ENCODE measurements around the gene SOAT2. TPM values are rescaled to one million over a fixed set of nuclear protein-coding genes. Genes with fewer than 3 reads are reported as not detected.

Gene SOAT2
- total RNA-seq, 1 experiment from 2014 or later: not detected

DNA sequence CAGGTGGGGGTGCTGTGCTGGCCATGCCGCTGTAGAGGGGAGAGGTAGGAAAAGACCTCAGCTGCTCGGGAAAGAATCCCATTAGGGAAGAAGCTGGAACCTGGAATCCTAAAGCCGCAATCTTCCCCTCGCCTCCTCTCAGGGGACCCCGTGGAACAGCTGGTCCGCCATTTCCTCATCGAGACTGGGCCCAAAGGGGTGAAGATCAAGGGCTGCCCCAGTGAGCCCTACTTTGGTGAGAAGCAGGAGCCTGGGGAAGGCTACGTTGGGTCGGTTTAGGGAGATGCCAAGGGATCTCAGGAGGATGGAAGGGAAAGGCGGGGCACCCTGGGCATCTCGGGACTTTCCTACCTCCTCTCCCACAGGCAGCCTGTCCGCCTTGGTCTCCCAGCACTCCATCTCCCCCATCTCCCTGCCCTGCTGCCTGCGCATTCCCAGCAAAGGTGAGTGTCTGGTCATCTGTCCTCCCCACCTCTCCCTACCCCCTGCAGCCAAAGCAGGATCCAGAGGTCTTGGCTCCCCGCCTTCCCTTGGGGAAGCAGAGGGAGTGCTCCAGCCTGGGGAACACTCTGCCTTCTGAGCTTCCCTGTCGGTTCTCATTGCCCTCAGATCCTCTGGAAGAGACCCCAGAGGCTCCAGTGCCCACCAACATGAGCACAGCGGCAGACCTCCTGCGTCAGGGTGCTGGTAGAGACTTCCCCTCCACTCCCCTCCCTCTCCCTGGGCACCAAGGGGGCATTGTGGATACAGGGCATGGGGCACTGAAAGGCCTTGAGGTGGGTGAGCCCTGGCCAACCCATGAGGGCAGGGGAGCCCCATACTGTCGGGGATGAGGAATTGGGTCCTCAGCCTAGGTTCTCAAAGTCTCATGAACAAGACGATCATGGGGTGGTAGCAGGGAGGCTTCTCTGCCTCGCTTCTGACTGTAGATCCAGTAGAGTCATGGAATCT, 41.0 kb upstream of the SOAT2 start:
- H3K9me3 ChIP-seq (replicated peaks): no peaks in the 10 kb centered on the region
- DNase-seq: no peak
- H3K27me3 ChIP-seq: no peaks in the 10 kb centered on the region
- no peak overlapping the region for H3K27ac ChIP-seq
- H3K4me3 ChIP-seq: no peak overlapping the region
- peaks cover 21% of the 10 kb centered on the region for H3K4me1 ChIP-seq
- no peaks in the 10 kb centered on the region for H3K36me3 ChIP-seq

DNA sequence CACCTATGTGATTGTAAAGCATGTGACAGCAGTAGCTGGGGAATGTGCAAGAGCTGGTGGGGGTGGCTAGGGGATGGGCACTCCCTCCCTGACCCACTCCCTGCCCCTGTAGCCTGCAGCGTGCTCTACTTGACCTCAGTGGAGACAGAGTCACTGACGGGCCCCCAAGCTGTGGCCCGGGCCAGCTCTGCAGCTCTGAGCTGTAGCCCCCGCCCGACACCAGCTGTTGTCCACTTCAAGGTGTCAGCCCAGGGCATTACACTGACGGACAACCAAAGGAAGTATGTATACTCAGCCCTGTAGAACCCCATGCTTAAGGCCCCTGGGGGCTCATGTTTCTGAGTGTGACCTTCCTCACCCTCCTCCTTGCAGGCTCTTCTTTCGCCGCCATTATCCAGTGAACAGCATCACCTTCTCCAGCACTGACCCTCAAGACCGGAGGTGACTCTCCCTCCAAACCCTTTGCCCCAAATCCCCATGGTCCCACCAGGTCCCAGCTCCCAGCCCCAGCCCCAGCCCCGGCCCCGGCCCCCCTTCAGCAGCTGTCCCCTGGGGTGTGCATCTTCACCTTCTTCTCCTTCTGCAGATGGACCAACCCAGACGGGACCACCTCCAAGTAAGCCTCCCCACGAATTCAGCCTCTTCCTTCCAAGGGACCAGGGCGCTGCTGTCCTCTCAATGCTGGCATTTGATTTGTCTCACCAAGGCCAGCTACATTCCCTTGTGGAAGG, 40.1 kb upstream of the SOAT2 start:
- Histone ChIP-seq H3K9me3 (replicated peaks) (no peaks in the 10 kb centered on the region), H3K36me3 (no peaks in the 10 kb centered on the region), H3K27ac (no peak overlapping the region), H3K27me3 (no peaks in the 10 kb centered on the region), H3K4me3 (no peak overlapping the region), H3K4me1 (peaks cover 21% of the 10 kb centered on the region)
- DNase-seq: no peak

DNA sequence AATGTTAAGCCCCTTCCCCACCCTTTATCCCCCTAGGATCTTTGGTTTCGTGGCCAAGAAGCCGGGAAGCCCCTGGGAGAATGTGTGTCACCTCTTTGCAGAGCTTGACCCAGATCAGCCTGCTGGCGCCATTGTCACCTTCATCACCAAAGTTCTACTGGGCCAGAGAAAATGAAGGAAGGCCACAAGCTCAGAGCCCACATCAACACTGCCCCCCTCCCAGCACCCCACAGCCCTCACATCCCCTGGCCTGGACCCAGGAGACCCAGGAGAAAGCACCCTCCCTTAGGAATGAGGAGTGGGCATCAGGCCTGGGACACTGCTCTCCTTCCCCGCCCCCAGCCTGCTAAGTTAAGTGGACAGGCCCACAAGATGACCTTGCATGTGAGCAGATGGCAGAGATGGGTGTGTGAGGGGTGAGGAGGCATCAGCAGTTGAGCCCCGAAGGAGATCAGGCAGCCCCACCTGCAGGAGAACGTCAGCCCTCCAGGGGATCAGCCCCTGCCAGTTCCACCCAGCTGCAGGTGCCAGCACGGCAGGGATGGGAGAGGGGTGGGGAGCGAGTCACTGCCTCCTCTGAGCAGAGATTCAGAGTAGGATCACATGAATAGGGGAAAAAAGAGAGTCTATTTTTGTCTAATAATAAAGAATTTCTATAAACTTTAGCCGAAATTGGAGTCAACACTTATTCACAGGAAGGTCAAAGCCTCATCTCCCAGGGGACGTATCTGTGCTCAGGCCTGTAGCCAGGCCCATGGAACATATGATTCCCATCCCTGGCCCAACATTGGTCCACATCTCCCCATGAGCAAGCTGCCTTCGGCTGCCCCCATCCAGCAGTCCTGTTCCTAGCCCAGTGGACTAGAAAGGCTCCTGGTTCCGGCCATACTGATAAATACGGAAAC, 39.3 kb upstream of the SOAT2 start:
- peaks cover 21% of the 10 kb centered on the region for H3K4me1 ChIP-seq

DNA sequence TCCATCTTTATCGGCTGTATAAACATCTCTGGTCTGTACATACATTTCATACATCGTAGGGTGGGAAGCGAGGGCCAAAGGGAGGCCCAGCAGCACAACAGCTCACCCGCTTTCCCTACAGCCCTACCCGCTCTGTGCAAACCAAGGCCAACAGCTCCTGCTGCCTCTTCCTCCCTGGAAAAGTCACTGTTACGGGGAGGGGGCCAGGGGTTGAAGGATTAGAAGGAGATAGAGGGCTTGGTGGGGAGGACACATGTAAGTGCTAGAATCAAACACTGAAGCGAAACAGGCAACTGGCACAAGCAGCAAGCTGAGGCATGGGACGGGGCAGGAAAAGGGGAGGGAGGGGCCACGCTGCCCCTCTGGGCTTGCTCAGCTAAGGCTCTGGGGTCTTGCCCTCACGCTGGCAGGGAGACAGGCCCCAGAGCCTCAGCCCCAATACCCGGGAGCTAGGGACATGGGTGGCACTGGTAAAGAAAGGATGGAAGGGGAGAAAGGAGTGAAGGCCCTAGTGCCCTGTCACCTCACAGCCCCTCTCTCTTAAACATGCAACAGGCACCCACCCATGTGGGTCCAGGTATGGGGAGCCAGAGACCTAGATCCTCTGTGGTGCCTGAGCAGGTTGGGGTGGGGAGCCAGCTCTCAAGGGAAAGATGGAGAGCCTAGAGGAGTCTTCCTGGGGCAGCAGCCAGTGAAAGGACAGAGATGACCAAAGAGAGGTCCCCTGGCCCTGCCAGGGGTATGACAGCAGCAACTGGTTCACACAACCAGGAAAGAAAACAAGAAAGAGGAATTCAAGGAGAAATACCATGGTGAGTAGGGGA, 38.5 kb upstream of the SOAT2 start:
- no peak for DNase-seq
- Histone ChIP-seq H3K27me3 (no peaks in the 10 kb centered on the region), H3K36me3 (no peaks in the 10 kb centered on the region), H3K4me1 (peaks cover 21% of the 10 kb centered on the region), H3K27ac (no peak overlapping the region), H3K4me3 (no peak overlapping the region), H3K9me3 (replicated peaks) (no peaks in the 10 kb centered on the region)

More for the DNA sequence above, 39.3 kb upstream of the SOAT2 start:
- Histone ChIP-seq H3K9me3 (replicated peaks) (no peaks in the 10 kb centered on the region), H3K36me3 (no peaks in the 10 kb centered on the region), H3K27me3 (no peaks in the 10 kb centered on the region), H3K27ac (no peak overlapping the region), H3K4me3 (no peak overlapping the region)
- no peak for DNase-seq

DNA sequence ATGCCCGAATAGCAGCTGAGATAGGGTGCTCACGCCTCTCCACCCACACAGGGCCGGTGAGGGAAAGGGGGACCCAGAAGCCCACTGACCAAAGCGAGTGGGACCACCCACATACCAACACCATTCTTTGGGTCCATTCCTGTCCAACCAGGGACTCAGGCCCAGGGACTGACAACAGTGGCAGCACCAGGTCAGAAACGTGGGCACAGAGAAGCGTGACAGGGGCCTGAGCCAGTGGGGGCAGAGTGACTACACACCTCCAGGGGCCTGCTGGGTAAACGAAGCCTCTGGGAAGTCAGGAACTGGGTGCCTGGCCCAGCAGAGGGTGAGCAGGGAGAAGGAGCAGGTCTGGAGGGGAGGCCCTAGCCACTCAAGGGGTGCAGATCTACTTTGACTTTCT, 37.8 kb upstream of the SOAT2 start:
- no peak overlapping the region for H3K4me3 ChIP-seq
- H3K4me1 ChIP-seq: peaks cover 21% of the 10 kb centered on the region
- H3K36me3 ChIP-seq: no peaks in the 10 kb centered on the region
- H3K27me3 ChIP-seq: no peaks in the 10 kb centered on the region
- no peak for DNase-seq
- no peak overlapping the region for H3K27ac ChIP-seq
- no peaks in the 10 kb centered on the region for H3K9me3 ChIP-seq (replicated peaks)

DNA sequence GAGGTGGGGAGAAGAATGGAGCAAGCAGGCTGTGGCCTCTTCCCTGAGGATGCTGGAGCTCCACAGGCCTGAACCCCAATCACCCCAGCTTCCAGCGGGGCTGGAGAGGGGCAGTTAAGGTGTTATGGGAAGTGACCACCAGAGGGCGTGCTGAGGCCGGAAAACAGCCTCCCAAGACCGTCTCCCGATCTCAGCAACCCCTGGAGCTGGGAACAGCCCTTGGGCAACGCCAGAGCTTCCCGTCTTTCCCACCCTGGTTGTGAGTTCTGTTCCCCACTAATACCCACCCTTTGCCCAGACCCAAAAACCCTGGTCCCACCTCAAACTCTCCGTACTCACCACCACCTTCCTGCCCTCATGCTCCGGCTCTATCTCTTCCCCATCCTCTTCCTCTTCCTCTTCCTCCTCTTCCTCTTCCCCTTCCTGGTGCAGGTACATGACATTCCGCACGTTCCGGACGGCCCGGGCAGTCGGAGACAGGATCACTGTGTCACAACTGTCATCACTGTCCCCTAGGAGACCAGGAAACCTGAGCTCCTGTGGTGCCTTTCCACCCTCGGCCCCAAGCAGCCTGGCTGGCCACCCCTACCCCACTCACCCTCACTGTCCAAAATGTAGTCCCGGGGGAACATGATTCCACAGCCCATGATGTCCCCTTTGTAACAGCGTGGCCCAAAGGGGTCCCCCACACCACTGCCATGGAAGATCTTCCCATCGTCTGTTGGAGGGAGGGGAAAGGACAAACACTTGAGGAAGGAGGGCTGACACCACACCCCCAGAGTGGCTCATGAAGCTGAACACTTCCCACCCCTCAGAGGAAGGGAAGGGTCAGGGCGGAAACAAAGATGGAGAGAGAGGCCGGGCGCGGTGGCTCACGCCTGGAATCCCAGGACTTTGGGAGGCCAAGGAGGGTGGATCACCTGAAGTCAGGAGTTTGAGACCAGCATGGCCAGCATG, 37.0 kb upstream of the SOAT2 start:
- peak; percentile 79 to 89 for DNase-seq
- Histone ChIP-seq H3K4me3 (no peak overlapping the region), H3K9me3 (replicated peaks) (no peaks in the 10 kb centered on the region), H3K4me1 (peaks cover 27% of the 10 kb centered on the region), H3K27me3 (no peaks in the 10 kb centered on the region), H3K36me3 (no peaks in the 10 kb centered on the region), H3K27ac (no peak overlapping the region)

DNA sequence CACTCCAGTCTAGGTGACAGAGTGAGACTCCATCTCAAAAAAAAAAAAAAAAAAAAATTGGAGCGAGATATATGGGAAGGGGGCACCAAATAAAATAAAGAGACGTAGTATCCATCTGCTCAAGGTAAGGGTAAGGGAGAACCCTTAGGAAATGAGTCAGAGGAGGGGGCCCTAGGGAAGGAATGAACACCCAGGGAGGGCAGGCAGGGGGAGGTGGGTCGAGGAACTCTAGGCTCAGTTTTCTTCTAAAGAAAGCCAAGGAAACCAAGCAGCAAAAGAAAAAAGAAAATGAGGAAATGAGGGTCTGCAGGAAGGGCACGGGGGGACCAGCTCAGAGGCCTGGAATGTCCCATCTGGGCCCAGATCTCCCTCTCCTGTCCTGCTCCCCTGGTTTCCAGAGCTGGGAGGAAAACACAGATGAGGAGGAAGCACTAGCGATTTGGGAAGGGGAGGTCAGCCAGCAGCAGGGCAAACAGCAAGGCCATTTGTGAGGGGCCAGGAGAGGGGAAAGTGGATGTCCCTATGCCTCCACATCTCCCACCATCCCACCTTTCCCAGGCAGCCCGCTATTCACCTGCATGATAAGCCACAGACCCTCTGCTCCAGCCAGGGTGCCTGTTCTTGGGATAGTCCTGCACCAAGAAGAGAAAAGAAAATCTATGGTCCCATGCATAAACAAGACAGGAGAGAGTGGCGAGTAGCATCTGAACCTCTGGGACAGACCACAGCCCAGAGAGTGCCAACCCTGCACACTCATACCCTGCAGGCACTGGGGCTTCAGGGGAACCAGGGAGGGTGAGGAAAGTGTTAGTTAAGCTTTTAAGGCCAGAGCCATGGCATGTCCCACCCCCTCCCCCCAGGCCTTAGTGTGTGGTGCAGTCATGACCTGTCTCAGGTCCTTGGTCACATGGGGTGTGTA, 36.0 kb upstream of the SOAT2 start:
- Histone ChIP-seq H3K4me3 (no peak overlapping the region), H3K27me3 (no peaks in the 10 kb centered on the region), H3K9me3 (replicated peaks) (no peaks in the 10 kb centered on the region), H3K36me3 (no peaks in the 10 kb centered on the region), H3K4me1 (peaks cover 30% of the 10 kb centered on the region), H3K27ac (no peak overlapping the region)
- no peak for DNase-seq

DNA sequence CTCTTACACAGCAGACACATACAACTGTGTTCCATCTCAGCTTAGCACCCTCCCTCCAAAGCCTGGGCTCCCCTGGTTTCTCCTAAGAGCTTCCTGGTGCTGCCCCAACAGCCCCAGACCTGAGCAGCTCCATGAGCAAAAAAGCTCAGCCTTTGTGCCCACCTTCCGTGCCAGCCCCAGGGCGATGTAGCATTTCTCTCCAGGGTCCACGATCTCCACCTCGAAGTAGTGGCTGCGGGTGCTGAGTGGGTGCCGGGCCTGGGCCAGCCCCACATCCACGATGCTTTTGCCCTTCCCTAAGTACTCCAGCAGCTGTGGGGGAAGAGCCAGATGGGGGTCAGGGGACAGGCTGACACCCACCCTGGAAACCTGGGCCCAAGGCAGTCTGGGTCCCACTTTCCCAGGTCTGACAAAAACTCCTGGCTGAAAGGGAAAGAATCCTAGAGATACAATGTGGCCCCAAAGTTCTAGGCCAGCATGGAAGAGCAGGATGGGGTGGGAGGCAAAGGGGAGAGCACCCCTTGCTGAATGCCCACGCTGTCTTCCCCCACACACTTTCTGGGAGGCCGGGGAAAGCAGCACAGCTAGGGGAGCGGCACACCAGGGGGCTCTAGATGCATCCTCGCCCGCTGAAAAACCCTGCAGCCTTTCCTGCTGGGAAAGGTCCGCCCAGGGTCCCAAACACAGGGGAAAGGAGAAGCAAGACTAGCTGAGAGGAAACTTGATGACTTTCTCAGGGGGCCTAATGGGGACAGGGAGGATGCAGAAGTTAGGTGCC, 35.1 kb upstream of the SOAT2 start:
- no peaks in the 10 kb centered on the region for H3K36me3 ChIP-seq

DNA sequence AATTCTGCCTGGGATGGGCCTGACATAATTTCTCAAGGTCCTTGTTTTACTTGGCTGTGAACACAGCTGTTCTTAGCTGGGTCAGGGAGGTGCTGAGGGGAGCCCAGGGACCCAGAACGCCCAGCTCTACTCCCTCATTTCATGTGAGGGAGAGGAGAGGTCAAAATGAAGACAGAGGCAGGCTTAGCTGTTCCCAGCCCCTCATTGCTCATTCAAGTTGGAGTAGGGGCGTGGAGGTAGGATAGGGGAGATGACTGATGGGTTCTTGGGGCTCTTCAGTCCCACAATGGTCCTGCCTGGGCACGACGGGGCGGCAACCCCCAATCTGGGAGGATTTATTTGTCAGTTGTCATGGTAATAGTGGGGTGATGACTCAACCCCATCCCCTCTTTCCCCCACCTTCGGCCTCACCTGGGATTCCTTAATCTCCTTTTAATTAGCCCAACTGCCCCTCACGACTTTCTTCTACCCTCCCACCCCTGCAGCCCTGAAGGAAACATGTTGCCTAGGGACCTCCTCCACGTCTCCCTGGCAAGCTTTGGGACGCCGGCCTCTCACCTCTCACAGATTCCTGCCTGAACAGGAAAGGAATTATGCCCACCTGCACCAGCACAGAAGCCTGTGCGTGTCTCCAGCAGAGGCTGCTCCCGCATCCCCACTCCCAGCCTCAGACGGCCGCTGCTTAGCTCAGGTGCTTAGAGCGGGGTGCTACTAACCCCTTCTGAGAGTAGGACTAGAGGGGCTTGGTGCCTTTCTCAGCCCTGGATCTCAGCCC, 34.3 kb upstream of the SOAT2 start:
- Histone ChIP-seq H3K36me3 (no peaks in the 10 kb centered on the region), H3K27ac (no peak overlapping the region), H3K27me3 (no peaks in the 10 kb centered on the region), H3K9me3 (replicated peaks) (no peaks in the 10 kb centered on the region), H3K4me3 (no peak overlapping the region), H3K4me1 (peaks cover 23% of the 10 kb centered on the region)
- DNase-seq: no peak

More for the DNA sequence above, 35.1 kb upstream of the SOAT2 start:
- Histone ChIP-seq H3K27ac (no peak overlapping the region), H3K4me1 (peaks cover 23% of the 10 kb centered on the region), H3K27me3 (no peaks in the 10 kb centered on the region), H3K4me3 (no peak overlapping the region), H3K9me3 (replicated peaks) (no peaks in the 10 kb centered on the region)
- no peak for DNase-seq

DNA sequence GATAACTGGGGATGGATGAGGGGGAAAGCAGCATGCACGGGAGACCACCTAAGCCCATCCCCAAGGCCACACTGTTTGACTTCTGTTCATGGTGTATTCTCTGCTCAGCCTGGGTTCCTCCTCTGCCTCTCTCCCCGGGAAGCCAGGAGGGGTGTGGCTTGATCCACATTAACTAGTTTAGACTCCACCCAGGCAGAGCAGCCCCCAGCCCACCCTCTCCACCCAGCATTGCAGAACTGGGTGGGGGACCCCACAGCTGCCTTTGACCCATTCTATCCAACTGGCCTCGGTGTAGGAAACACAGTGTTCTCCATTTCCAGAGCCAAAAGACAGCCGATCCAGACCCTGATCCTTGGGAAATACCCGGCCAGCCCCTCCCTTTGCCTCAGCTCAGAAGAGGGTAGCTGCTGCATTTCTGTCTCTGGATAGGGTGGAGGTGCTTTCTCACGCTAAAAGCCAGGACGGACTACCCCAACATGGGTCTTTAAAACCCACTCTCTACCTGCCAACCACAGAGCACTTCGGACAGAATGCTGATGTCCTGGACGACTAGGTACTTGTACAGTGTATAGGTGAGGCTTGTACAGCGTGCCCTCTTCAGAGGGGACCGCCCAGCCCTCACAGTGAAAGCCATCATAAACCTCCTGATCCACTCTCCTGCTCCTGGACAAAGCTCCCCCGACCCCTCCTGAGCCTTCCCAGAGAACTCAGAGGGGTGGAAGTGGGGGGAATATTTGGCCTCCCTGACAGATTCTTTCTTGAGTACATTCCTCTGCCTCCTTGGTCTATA, 33.5 kb upstream of the SOAT2 start:
- Histone ChIP-seq H3K4me3 (no peak overlapping the region), H3K4me1 (peaks cover 23% of the 10 kb centered on the region), H3K36me3 (no peaks in the 10 kb centered on the region), H3K27ac (no peak overlapping the region), H3K9me3 (replicated peaks) (no peaks in the 10 kb centered on the region), H3K27me3 (no peaks in the 10 kb centered on the region)
- DNase-seq: no peak

Measured in SJCRH30 (cell line).